Measurements from ENCODE around the gene SLC25A25. TPM values are rescaled to one million over a fixed set of nuclear protein-coding genes. Genes with fewer than 3 reads are reported as not detected.

The SLC25A25 gene
- total RNA-seq, 1 experiment from 2014 or later, result 8.7 TPM

- H3K9me3 ChIP-seq, result no peaks in the 10 kb centered on the region
- H3K4me3 ChIP-seq, result no peak overlapping the region
- H3K27me3 ChIP-seq, result no peaks in the 10 kb centered on the region
- H3K36me3 ChIP-seq, result no peaks in the 10 kb centered on the region
- DNase-seq, result no peak
These were observed 69.1 kb downstream of the SLC25A25 start for GRCh38 chr9:128136816-128137793.

DNA sequence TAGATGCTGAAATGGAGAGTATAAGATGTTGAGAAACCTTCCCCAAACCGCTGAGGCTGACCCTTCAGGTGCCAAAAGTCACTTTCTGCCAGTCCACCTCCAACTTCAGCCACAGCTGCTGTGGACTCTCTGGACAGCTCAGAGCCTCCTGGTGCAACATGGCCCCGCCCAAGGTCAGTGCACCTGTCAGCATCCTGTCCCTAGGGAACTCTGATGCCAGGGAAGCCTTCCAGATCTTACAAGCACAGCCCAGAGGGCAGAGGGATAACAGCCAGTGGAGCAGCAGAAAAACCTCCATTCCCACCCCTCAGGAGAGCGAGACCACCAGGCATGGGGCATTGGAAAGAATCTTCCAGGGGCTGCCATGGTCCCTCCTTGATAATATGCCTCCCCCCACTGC lies 70.0 kb downstream of the SLC25A25 start:
- H3K9me3 ChIP-seq, result no peaks in the 10 kb centered on the region
- H3K27me3 ChIP-seq, result no peaks in the 10 kb centered on the region
- H3K4me3 ChIP-seq, result no peak overlapping the region
- no peaks in the 10 kb centered on the region for H3K36me3 ChIP-seq
- no peak for DNase-seq

GRCh38 chr9:128139621-128140020 lies 71.6 kb downstream of the SLC25A25 start:
- H3K27me3 ChIP-seq, result no peaks in the 10 kb centered on the region
- H3K9me3 ChIP-seq, result no peaks in the 10 kb centered on the region
- H3K4me3 ChIP-seq, result no peak overlapping the region

GRCh38 chr9:128141604-128142003 lies 73.6 kb downstream of the SLC25A25 start:
- H3K27me3 ChIP-seq, result no peaks in the 10 kb centered on the region
- no peaks in the 10 kb centered on the region for H3K36me3 ChIP-seq
- H3K9me3 ChIP-seq, result no peaks in the 10 kb centered on the region
- H3K4me3 ChIP-seq, result no peak overlapping the region
- no peak for DNase-seq

More at GRCh38 chr9:128139621-128140020, 71.6 kb downstream of the SLC25A25 start:
- no peaks in the 10 kb centered on the region for H3K36me3 ChIP-seq
- no peak for DNase-seq

DNA sequence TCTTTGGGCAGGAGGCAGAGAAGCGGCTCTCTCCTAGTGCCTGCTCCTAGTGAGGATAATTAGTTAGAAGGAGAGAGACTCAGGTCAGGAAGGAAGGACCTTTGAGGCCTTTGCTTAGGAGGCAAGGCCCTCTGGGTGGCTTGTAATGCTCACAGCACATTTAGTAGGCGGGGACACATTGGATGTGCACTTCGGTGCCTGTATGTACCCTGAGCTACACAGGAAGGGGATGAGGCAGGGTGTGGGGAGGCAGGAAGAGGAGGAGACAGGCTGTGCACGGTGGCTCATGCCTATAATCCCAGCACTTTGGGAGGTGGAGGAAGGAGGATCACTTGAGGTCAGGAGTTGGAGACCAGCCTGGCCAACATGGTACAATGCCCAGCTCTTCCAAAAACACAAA lies 74.0 kb downstream of the SLC25A25 start:
- H3K9me3 ChIP-seq, result no peaks in the 10 kb centered on the region
- no peaks in the 10 kb centered on the region for H3K27me3 ChIP-seq
- H3K36me3 ChIP-seq, result no peaks in the 10 kb centered on the region
- no peak for DNase-seq
- H3K4me3 ChIP-seq, result no peak overlapping the region

GRCh38 chr9:128142596-128142995 lies 74.6 kb downstream of the SLC25A25 start:
- no peaks in the 10 kb centered on the region for H3K27me3 ChIP-seq
- no peaks in the 10 kb centered on the region for H3K9me3 ChIP-seq
- no peaks in the 10 kb centered on the region for H3K36me3 ChIP-seq
- H3K4me3 ChIP-seq, result no peak overlapping the region
- DNase-seq, result no peak

DNA sequence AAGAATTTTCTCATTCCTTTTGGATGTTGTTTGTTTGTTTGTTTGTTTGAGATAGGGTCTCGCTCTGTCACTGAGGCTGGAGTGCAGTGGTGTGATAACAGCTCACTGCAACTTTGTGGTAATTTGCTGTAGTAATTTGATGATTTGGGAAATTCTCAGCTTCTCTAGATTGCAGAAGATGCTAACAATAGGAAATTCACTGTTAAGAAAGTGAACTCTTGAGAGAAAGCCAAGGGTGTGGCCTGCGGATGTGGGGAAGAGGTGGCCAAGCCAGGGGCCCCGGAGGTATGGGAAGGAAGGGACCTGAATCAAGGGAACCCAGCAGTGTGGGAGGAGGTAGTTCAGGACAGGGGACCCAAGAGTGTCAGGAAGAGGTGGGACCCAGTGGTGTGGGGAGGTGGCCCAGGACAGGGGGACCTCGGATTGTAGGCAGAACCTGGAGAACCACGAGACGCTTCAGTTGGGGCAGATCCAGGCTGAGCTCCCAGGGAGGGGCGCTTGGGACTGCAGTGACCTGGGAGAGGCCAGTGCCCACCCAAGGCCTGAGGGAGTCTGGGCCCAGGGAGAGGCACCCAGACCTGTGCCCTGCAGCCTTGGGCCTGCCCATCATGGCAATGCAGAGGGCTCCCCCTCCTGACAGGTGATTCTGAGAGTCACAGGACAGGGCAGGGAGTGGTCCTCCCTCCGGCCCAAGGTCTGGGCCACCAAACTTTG lies 75.7 kb downstream of the SLC25A25 start:
- Histone ChIP-seq H3K27me3 (no peaks in the 10 kb centered on the region), H3K4me3 (no peak overlapping the region), H3K36me3 (no peaks in the 10 kb centered on the region), H3K9me3 (no peaks in the 10 kb centered on the region)
- DNase-seq, result no peak

DNA sequence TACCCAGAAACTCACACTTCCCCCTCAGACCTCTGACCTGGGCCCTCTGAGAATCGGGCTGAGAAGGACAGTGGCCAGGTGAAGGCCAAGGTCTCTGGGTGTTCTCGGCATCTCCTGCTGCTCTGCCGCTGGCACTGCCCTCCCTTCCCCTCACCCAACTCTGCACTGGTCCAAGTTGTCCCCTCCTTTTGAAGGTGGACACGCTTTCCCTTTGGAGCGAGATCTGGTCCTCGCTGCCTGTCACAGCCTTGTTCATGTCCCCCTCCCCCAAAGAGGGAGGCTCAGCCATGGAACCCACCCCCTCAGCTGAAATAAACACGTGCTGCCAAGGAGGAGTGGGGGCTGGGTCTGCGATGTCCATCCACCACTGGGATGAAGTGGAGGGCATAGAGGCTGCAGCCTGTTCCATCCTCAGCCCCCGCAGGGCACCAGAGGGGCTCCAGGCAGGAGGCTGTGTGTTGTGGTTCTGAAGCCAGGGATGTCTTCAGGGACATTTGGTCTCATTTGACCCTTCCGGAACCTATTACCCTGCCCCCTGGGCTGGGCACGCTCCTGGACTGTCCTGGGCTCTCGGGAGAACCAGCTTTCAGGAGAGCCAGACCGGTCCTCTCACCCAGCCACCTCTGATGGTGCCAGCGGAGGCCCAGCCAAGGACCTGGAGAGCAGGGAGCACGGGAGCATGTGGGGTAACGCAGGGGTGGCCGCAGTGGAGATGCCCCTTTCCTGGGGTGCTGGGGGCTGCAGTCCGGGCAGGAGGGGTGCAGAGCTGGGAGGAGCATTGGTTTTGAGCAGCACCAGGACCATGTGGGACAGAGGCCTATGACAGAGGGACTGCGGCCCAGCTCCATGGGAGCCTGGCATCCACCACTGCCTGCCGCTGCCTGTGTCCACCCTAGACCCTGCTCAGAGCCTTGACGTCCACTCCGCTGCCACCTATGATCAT lies 76.5 kb downstream of the SLC25A25 start:
- H3K27me3 ChIP-seq, result no peaks in the 10 kb centered on the region
- H3K4me3 ChIP-seq, result no peak overlapping the region
- no peak for DNase-seq
- H3K36me3 ChIP-seq, result no peaks in the 10 kb centered on the region
- H3K9me3 ChIP-seq, result no peaks in the 10 kb centered on the region

- H3K9me3 ChIP-seq, result no peaks in the 10 kb centered on the region
- no peak for DNase-seq
- no peaks in the 10 kb centered on the region for H3K36me3 ChIP-seq
- H3K4me3 ChIP-seq, result no peak overlapping the region
- H3K27me3 ChIP-seq, result no peaks in the 10 kb centered on the region
These were observed 77.5 kb downstream of the SLC25A25 start for GRCh38 chr9:128145536-128145935.

- H3K36me3 ChIP-seq, result no peaks in the 10 kb centered on the region
- no peaks in the 10 kb centered on the region for H3K9me3 ChIP-seq
- H3K27me3 ChIP-seq, result no peaks in the 10 kb centered on the region
- no peak for DNase-seq
- H3K4me3 ChIP-seq, result no peak overlapping the region
These were observed 77.9 kb downstream of the SLC25A25 start for GRCh38 chr9:128145951-128146351.

GRCh38 chr9:128146591-128147120 lies 78.6 kb downstream of the SLC25A25 start:
- Histone ChIP-seq H3K27me3 (no peaks in the 10 kb centered on the region), H3K36me3 (no peaks in the 10 kb centered on the region), H3K9me3 (no peaks in the 10 kb centered on the region), H3K4me3 (no peak overlapping the region)
- no peak for DNase-seq

- Histone ChIP-seq H3K9me3 (no peaks in the 10 kb centered on the region), H3K27me3 (no peaks in the 10 kb centered on the region), H3K36me3 (no peaks in the 10 kb centered on the region), H3K4me3 (no peak overlapping the region)
- no peak for DNase-seq
These were observed 80.5 kb downstream of the SLC25A25 start for GRCh38 chr9:128148509-128149000.

- DNase-seq, result no peak
- Histone ChIP-seq H3K9me3 (no peaks in the 10 kb centered on the region), H3K36me3 (no peaks in the 10 kb centered on the region), H3K27me3 (no peaks in the 10 kb centered on the region), H3K4me3 (no peak within 1 kb of the TSS)
These were observed 81.1 kb downstream of the SLC25A25 start, which contains the start of gene LCN2 for GRCh38 chr9:128149001-128149701. TSS of gene LCN2 (plus strand) at chr9:128149453. CDS start at chr9:128149526, 73 bp downstream.

DNA sequence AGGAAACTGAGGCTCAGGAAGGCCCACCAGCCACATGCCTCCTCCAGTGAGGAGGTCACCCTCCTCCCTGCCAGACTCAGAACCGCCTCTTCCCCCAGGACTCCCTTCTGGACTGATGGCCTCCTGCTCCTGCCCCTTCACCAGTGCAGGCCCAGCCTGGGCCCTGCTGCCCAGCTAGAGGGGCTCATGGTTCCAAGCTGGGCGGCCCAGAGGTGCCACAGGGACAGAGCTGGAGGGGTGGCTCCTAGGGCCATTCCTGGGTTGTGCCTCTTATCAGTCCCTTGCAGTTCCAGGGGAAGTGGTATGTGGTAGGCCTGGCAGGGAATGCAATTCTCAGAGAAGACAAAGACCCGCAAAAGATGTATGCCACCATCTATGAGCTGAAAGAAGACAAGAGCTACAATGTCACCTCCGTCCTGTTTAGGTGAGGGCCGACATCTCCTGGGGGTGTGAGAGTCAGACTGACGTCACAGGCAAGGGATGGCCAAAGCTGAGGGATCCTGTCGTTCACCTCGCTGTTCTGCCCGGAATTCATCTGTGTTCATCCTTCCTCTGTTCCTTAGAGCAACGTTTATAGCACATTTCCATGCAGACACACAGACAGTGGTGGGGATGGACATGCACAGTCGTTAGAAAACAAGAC lies 82.0 kb downstream of the SLC25A25 start:
- no peak overlapping the region for H3K4me3 ChIP-seq
- no peak for DNase-seq
- H3K9me3 ChIP-seq, result no peaks in the 10 kb centered on the region
- H3K36me3 ChIP-seq, result no peaks in the 10 kb centered on the region
- H3K27me3 ChIP-seq, result no peaks in the 10 kb centered on the region

- DNase-seq, result no peak
- no peak overlapping the region for H3K4me3 ChIP-seq
- H3K27me3 ChIP-seq, result no peaks in the 10 kb centered on the region
- no peaks in the 10 kb centered on the region for H3K36me3 ChIP-seq
- no peaks in the 10 kb centered on the region for H3K9me3 ChIP-seq
These were observed 82.7 kb downstream of the SLC25A25 start for GRCh38 chr9:128150594-128151308.

All from MG63 (cell line).